Esophagus squamous epithelium (tissue), 4 donors: Measurements from ENCODE around the gene BICC1.

Experiments used
- CTCF ChIP-seq, 6 experiments: fragments of 450-650 bp in 4 of 6; fragments of 200-600 bp in 2 of 6; sonication (generic) in 2 of 6; IDR thresholded peaks; one replicate each; pipeline ENCODE4 v1.5.1; 2016 to 2019; ENCODE audit warnings: antibody characterized with exemption in 6 of 6, mild to moderate bottlenecking in 4 of 6, moderate library complexity in 4 of 6
- POLR2A ChIP-seq, 4 donors: fragments of 450-650 bp; IDR thresholded peaks; one replicate each; pipeline ENCODE4 v1.6.1; 2017; ENCODE audit warnings: antibody characterized with exemption in 4 of 4, mild to moderate bottlenecking in 4 of 4, moderate library complexity in 3 of 4

GRCh38 chr10:58588673-58589265, 76.1 kb downstream of the BICC1 start:
- TF ChIP-seq CTCF (IDR thresholded peaks at IDR 0.05) (no peak), POLR2A (IDR thresholded peaks at IDR 0.05) (no peak)
